ENCODE data around the gene HOXC5. TPM values are rescaled to one million over a fixed set of nuclear protein-coding genes. Genes with fewer than 3 reads are reported as not detected.

The HOXC5 gene
- total and polyA plus RNA-seq, 4 donors, result 3.8 to 3.9 TPM; not detected in 2

Small RNAs within 50 kb of the gene (microRNA-seq; reads per million reads assigned to microRNA genes)
- gene MIR196A2 (45.7 to 6,406 reads per million in 2 donors), gene MIR615 (38.8 to 403 reads per million in 2 donors)

Other genes with a start within 250 kb of the HOXC5 start
- gene HOXC13, start 94.2 kb upstream of the HOXC5 start, total RNA-seq, result under 1 TPM in 1 of 2 donors, not detected in 1; 0.32 TPM
- gene HOXC13, start 94.2 kb upstream of the HOXC5 start, polyA plus RNA-seq, result not detected
- gene HOXC12, start 78.1 kb upstream of the HOXC5 start, total RNA-seq, result under 1 TPM in 1 of 2 donors, not detected in 1; 0.45 TPM
- gene HOXC12, start 78.1 kb upstream of the HOXC5 start, polyA plus RNA-seq, result not detected
- 1 to 10 TPM in 1 of 2 donors, not detected in 1; 4.1 TPM for gene HOXC11, start 59.9 kb upstream of the HOXC5 start, total RNA-seq
- gene HOXC11, start 59.9 kb upstream of the HOXC5 start, polyA plus RNA-seq, result under 1 TPM in 1 of 2 donors, not detected in 1; 0.38 TPM
- gene HOTAIR, start 58.1 kb upstream of the HOXC5 start, total RNA-seq, result 1 to 10 TPM in 1 of 2 donors, not detected in 1; 9.7 TPM
- gene HOTAIR, start 58.1 kb upstream of the HOXC5 start, polyA plus RNA-seq, result not detected
- gene HOXC10, start 47.9 kb upstream of the HOXC5 start, total RNA-seq, result 10 to 100 TPM in 1 of 2 donors, 1 to 10 TPM in 1; 1.6 to 32.0 TPM
- 1 to 10 TPM in 1 of 2 donors, not detected in 1; 3.6 TPM for gene HOXC10, start 47.9 kb upstream of the HOXC5 start, polyA plus RNA-seq
- gene HOXC9, start 32.9 kb upstream of the HOXC5 start, total RNA-seq, result 1 to 10 TPM; 2.6 to 9.0 TPM
- gene HOXC9, start 32.9 kb upstream of the HOXC5 start, polyA plus RNA-seq, result under 1 TPM in 1 of 2 donors, not detected in 1; 0.38 TPM
- 1 to 10 TPM; 4.2 to 6.4 TPM for gene HOXC8, start 24.1 kb upstream of the HOXC5 start, total RNA-seq
- under 1 TPM in 1 of 2 donors, not detected in 1; 0.75 TPM for gene HOXC8, start 24.1 kb upstream of the HOXC5 start, polyA plus RNA-seq
- 10 to 100 TPM; 14.7 to 17.1 TPM for gene HOXC6, start 4.6 kb upstream of the HOXC5 start, total RNA-seq
- gene HOXC6, start 4.6 kb upstream of the HOXC5 start, polyA plus RNA-seq, result 1 to 10 TPM; 1.5 to 3.3 TPM
- 10 to 100 TPM; 10.1 to 18.4 TPM for gene HOXC4, start 20.8 kb downstream of the HOXC5 start, total RNA-seq
- gene HOXC4, start 20.8 kb downstream of the HOXC5 start, polyA plus RNA-seq, result 1 to 10 TPM; 1.4 to 1.8 TPM
- gene SMUG1, start 155.9 kb downstream of the HOXC5 start, total RNA-seq, result 10 to 100 TPM; 21.8 to 27.6 TPM
- gene SMUG1, start 155.9 kb downstream of the HOXC5 start, polyA plus RNA-seq, result 10 to 100 TPM; 22.3 to 32.3 TPM
- 10 to 100 TPM; 66.8 to 67.8 TPM for gene CBX5, start 247.1 kb downstream of the HOXC5 start, total RNA-seq
- 10 to 100 TPM in 1 of 2 donors, 1 to 10 TPM in 1; 9.4 to 11.3 TPM for gene CBX5, start 247.1 kb downstream of the HOXC5 start, polyA plus RNA-seq
- 100 to 1,000 TPM; 645 to 782 TPM for gene HNRNPA1, start 247.7 kb downstream of the HOXC5 start, total RNA-seq
- gene HNRNPA1, start 247.7 kb downstream of the HOXC5 start, polyA plus RNA-seq, result 1,000 to 10,000 TPM in 1 of 2 donors, 100 to 1,000 TPM in 1; 846 to 1,277 TPM

Data from aorta (tissue), 4 donors.